Endothelial cell of umbilical vein (primary cell): ENCODE measurements around the gene SLC26A11. TPM values are rescaled to one million over a fixed set of nuclear protein-coding genes. Genes with fewer than 3 reads are reported as not detected.
A peak's percentile ranks its signal among the peaks of the same experiment; 100 is the strongest.
"Not testable (repeated sequence)": the region's sequence is repeated elsewhere in the genome, so short reads cannot be mapped to it uniquely, and the experiment has no call there.

Source experiments
- BruUV-seq: library from RNA; stranded (reverse); fragments of 400-500 nt; replicated peaks from 2 replicates; lab custom pipeline; 2021; lab: Mats Ljungman, UMichigan
- CTCF ChIA-PET: fragments of 300-600, 350-600 bp; sonication (Branson Sonifier 250); formaldehyde crosslinking; loops from one replicate; lab custom pipeline; 2021; ENCODE audit warnings: antibody characterized with exemption, inconsistent platforms; lab: Charles Lee
- POLR2A ChIA-PET: fragments of 300-600, 350-600 bp; sonication (Branson Sonifier 250); formaldehyde crosslinking; loops from one replicate; lab custom pipeline; 2021; ENCODE audit warnings: antibody characterized with exemption, inconsistent platforms; lab: Charles Lee
- DNase-seq: peaks from one replicate; pipeline ENCODE4 v3.0.0-alpha.2; 2011; ENCODE audit warnings: low read depth, low spot score
- FAIRE-seq: peaks from 2 replicates; lab custom pipeline; 2011; peaks lifted over from hg19 to GRCh38; lab: Jason Lieb, UNC
- H2AFZ ChIP-seq: 2 replicates; pipeline ENCODE4 v1.6.0; 2012; ENCODE audit warnings: low read depth, low read length, control low read depth, inconsistent platforms
- H3K27ac ChIP-seq: 2 replicates; pipeline ENCODE4 v1.5.1; 2011; ENCODE audit warnings: low read depth, mild to moderate bottlenecking, control low read depth, low read length, moderate library complexity; ENCODE audit not compliant: insufficient read depth
- H3K27me3 ChIP-seq, 2 experiments: 2 replicates each; pipeline versions ENCODE4 v1.6.0 to v1.6.1; 2011; ENCODE audit warnings: low read length in 2 of 2, mixed read lengths in 1 of 2; ENCODE audit not compliant: control insufficient read depth in 2 of 2, insufficient read depth in 2 of 2
- H3K36me3 ChIP-seq, 2 experiments: 2 replicates in 1 of 2; 3 replicates in 1 of 2; pipeline ENCODE4 v1.5.1; 2011; ENCODE audit warnings: low read length in 2 of 2, mild to moderate bottlenecking in 1 of 2, moderate library complexity in 1 of 2; ENCODE audit not compliant: control insufficient read depth in 2 of 2, insufficient read depth in 2 of 2; ENCODE audit errors: extremely low read depth in 1 of 2
- H3K4me1 ChIP-seq: 3 replicates; pipeline ENCODE4 v1.5.1; 2011; ENCODE audit warnings: mild to moderate bottlenecking, low read length; ENCODE audit not compliant: control insufficient read depth, insufficient read depth; ENCODE audit errors: extremely low read depth
- H3K4me2 ChIP-seq: 2 replicates; pipeline ENCODE4 v1.6.1; 2011; ENCODE audit warnings: low read length, control low read depth, mixed read lengths; ENCODE audit not compliant: insufficient read depth
- H3K4me3 ChIP-seq, 3 experiments: fragments of 200-600 bp in 1 of 3; sonication (generic), shearing (Covaris generic) in 1 of 3; replicated peaks in 1 of 3; 2 replicates each; pipeline ENCODE4 v1.5.1; 2011 to 2016; ENCODE audit warnings: control low read depth in 3 of 3, low read length in 3 of 3, mild to moderate bottlenecking in 2 of 3, inconsistent platforms in 1 of 3, low read depth in 1 of 3, moderate library complexity in 1 of 3; ENCODE audit not compliant: insufficient read depth in 1 of 3
- H3K79me2 ChIP-seq: 2 replicates; pipeline ENCODE4 v1.6.0; 2012; ENCODE audit warnings: low read length, inconsistent platforms; ENCODE audit not compliant: control insufficient read depth, insufficient read depth
- H3K9ac ChIP-seq: replicated peaks from 2 replicates; pipeline ENCODE3; 2011; ENCODE audit warnings: low read length, control low read depth; ENCODE audit not compliant: insufficient read depth; ENCODE audit errors: extremely low read depth
- H3K9me1 ChIP-seq: replicated peaks from 3 replicates; pipeline ENCODE4 v1.6.0; 2011; ENCODE audit warnings: mild to moderate bottlenecking, low read length; ENCODE audit not compliant: control insufficient read depth, insufficient read depth; ENCODE audit errors: extremely low read depth
- H3K9me3 ChIP-seq: replicated peaks from 2 replicates; pipeline ENCODE4 v1.5.1; 2012; ENCODE audit warnings: low read length, inconsistent platforms; ENCODE audit not compliant: control insufficient read depth, insufficient read depth
- H4K20me1 ChIP-seq: replicated peaks from 2 replicates; pipeline ENCODE3; 2011; ENCODE audit warnings: mild to moderate bottlenecking, low read length; ENCODE audit not compliant: control insufficient read depth, insufficient read depth; ENCODE audit errors: extremely low read depth
- CTCF ChIP-seq, 2 donors: IDR thresholded peaks; 1 replicate in 1 of 2; 2 replicates in 1 of 2; pipeline ENCODE4 v1.5.1; 2011; ENCODE audit warnings: low read length in 2 of 2, mild to moderate bottlenecking in 2 of 2, moderate library complexity in 2 of 2, control low read depth in 1 of 2, inconsistent platforms in 1 of 2, low read depth in 1 of 2; ENCODE audit not compliant: insufficient read depth in 1 of 2; ENCODE audit errors: extremely low read depth in 1 of 2
- EZH2 ChIP-seq: IDR thresholded peaks from 2 replicates; pipeline ENCODE4 v1.6.1; 2012; ENCODE audit warnings: borderline replicate concordance, low read depth, mild to moderate bottlenecking, moderate library complexity, low read length, inconsistent platforms; ENCODE audit not compliant: severe bottlenecking
- FOS ChIP-seq: IDR thresholded peaks from 2 replicates; pipeline ENCODE4 v1.6.1; 2011; ENCODE audit warnings: mild to moderate bottlenecking, low read length, moderate library complexity, borderline replicate concordance; ENCODE audit not compliant: insufficient read depth
- GATA2 ChIP-seq: IDR thresholded peaks from 2 replicates; pipeline ENCODE4 v1.7.0; 2011; ENCODE audit warnings: low read depth, mild to moderate bottlenecking, moderate library complexity, mixed read lengths, low read length; ENCODE audit not compliant: insufficient read length, insufficient read depth
- JUN ChIP-seq: IDR thresholded peaks from 2 replicates; pipeline ENCODE4 v1.6.1; 2011; ENCODE audit warnings: borderline replicate concordance, low read depth; ENCODE audit not compliant: insufficient read length, insufficient read depth
- MAX ChIP-seq: IDR thresholded peaks from 2 replicates; pipeline ENCODE4 v1.6.1; 2011; ENCODE audit not compliant: insufficient read depth, insufficient read length
- MYC ChIP-seq: IDR thresholded peaks from one replicate; pipeline ENCODE4 v1.6.1; 2011; ENCODE audit warnings: mild to moderate bottlenecking, low read depth, low read length
- POLR2AphosphoS5 ChIP-seq: IDR thresholded peaks from 2 replicates; pipeline ENCODE4 v1.6.1; 2012; ENCODE audit warnings: low read depth, mild to moderate bottlenecking, control low read depth, low read length, moderate library complexity; ENCODE audit not compliant: insufficient read depth
- dilution Hi-C: fragments of 300-500 bp; cut with MboI; formaldehyde crosslinking; loops from one replicate; pipeline ENCODE4 v1.15.0; 2019; ENCODE audit warnings: low sequenced_read_pairs; ENCODE audit not compliant: extremely low pct_ligation_motif_present
- intact Hi-C: fragments of 100-400 bp; cut with micrococcal nuclease; formaldehyde crosslinking; loops from one replicate; pipeline ENCODE4 v1.10.0; 2022
- polyA plus RNA-seq, 4 experiments: library from polyadenylated mRNA; depleted of rRNA in 3 of 4; stranded (reverse) in 3 of 4; unstranded in 1 of 4; fragments of >200 nt; gene quantifications; 2 replicates each; pipeline versions ENCODE4 v1.2.1 to v1.2.3, GENCODE V29; 2011 to 2012; ENCODE audit warnings: missing spikeins in 1 of 4
- total RNA-seq: library from RNA; stranded (reverse); gene quantifications from 2 replicates; pipeline ENCODE4 v1.2.3, GENCODE V29; 2021

SLC26A11 gene
- total and polyA plus RNA-seq, 2 donors (not counting 3 experiments of a cell fraction or from before 2014, with no cell fraction given): 25.2 to 33.0 TPM

- H3K79me2 ChIP-seq, DNase-seq, H3K4me2 ChIP-seq, H2AFZ ChIP-seq, H3K4me3 ChIP-seq, H4K20me1 ChIP-seq, H3K27me3 ChIP-seq, BruUV-seq, H3K9me1 ChIP-seq, H3K9me3 ChIP-seq, POLR2A ChIA-PET, CTCF ChIA-PET, H3K36me3 ChIP-seq, intact Hi-C loops, H3K27ac ChIP-seq, dilution Hi-C loops, FAIRE-seq, H3K9ac ChIP-seq: not testable (repeated sequence)
- H3K4me1 ChIP-seq: peaks cover 20% of the 10 kb centered on the region
These were observed 55.6 kb downstream of the SLC26A11 start for GRCh38 chr17:80275857-80276256.

GRCh38 chr17:80277751-80278671, 57.8 kb downstream of the SLC26A11 start:
- TF ChIP-seq FOS: no peak
- no peak for TF ChIP-seq CTCF (IDR thresholded peaks at IDR 0.05; ENCODE audit: extremely low read depth in 1 of 2, insufficient read depth in 1 of 2, low read depth in 1 of 2, low read length in 2 of 2)
- peak; percentile 19 for TF ChIP-seq POLR2AphosphoS5
- no peak for TF ChIP-seq JUN
- TF ChIP-seq GATA2: no peak
- TF ChIP-seq MYC: no peak
- TF ChIP-seq MAX: no peak
- TF ChIP-seq EZH2: no peak
- no TSS peak for BruUV-seq
- H3K79me2 ChIP-seq: peaks cover 2% of the 10 kb centered on the region
- peaks cover 20% of the 10 kb centered on the region for H3K4me1 ChIP-seq
- H3K36me3 ChIP-seq: peaks cover 0 to 9% of the 10 kb centered on the region in 2 experiments
- no peaks in the 10 kb centered on the region for H3K27me3 ChIP-seq
- peak overlapping the region; percentile 19 for H3K4me2 ChIP-seq
- H3K4me3 ChIP-seq: no peak overlapping the region
- dilution Hi-C loops: no loop called here
- no peak overlapping the region for H2AFZ ChIP-seq
- FAIRE-seq: peak; percentile 86
- no peaks in the 10 kb centered on the region for H4K20me1 ChIP-seq
- ChIA-PET CTCF (interaction anchor here (1.0 to 4.6 kb wide), 5 partner anchors 9 to 82 kb away, joined by 3 to 35 read pairs (median 3); no protein-coding TSS in a partner anchor), POLR2A (no interaction called here)
- intact Hi-C loops: loop anchor here (2.0 kb wide), 1 partner anchor 15 kb away; no protein-coding TSS in a partner anchor
- H3K9me3 ChIP-seq: no peaks in the 10 kb centered on the region
- peak overlapping the region; percentile 13 for H3K27ac ChIP-seq
- no peaks in the 10 kb centered on the region for H3K9me1 ChIP-seq
- DNase-seq: no peak
- H3K9ac ChIP-seq: no peak overlapping the region
